ENCODE results near the gene NUP93.
A peak's percentile ranks its signal among the peaks of the same experiment; 100 is the strongest.
"Not testable (repeated sequence)": the region's sequence is repeated elsewhere in the genome, so short reads cannot be mapped to it uniquely, and the experiment has no call there.

Gene NUP93

GRCh38 chr16:56801762-56802161, 71.8 kb downstream of the NUP93 start:
- Histone ChIP-seq H3K27ac (ENCODE audit: extremely low read depth, low read depth, low read length) (no peak overlapping the region), H3K4me3 (ENCODE audit: low read depth, low read length) (no peak overlapping the region), H3K4me1 (ENCODE audit: control insufficient read depth, insufficient read depth, low read length) (no peaks in the 10 kb centered on the region), H3K9me3 (ENCODE audit: control insufficient read depth, insufficient read depth, low read depth, low read length) (no peaks in the 10 kb centered on the region), H3K36me3 (ENCODE audit: control insufficient read depth in 2 of 2, insufficient read depth in 1 of 2, low read length in 2 of 2) (peaks cover 4 to 19% of the 10 kb centered on the region in 2 experiments; a peak in 2 of 3 replicates)
- ChIA-PET POLR2A (no interaction called here), CTCF (interaction anchor here (2.7 kb wide), 1 partner anchor 8 kb away, joined by 14 read pairs; no protein-coding TSS in a partner anchor)
- TF ChIP-seq ZNF561 (tag by site-specific recombination; IDR thresholded peaks at IDR 0.05; ENCODE audit: borderline replicate concordance) (no peak), ZNF398 (tag by site-specific recombination; IDR thresholded peaks at IDR 0.05) (no peak), ZNF10 (tag by site-specific recombination; IDR thresholded peaks at IDR 0.05) (no peak), ZNF558 (tag by site-specific recombination; IDR thresholded peaks at IDR 0.05) (no peak), SALL2 (tag by site-specific recombination; IDR thresholded peaks at IDR 0.05; ENCODE audit: borderline replicate concordance) (no peak), ZNF174 (tag by site-specific recombination; IDR thresholded peaks at IDR 0.05) (no peak), ZNF18 (tag by site-specific recombination; IDR thresholded peaks at IDR 0.05) (no peak), GLI4 (tag by site-specific recombination; IDR thresholded peaks at IDR 0.05) (no peak), HOXD13 (CRISPR knock-in tag; IDR thresholded peaks at IDR 0.05; ENCODE audit: borderline replicate concordance) (no peak), ZNF701 (tag by site-specific recombination; IDR thresholded peaks at IDR 0.05) (no peak), ZNF830 (tag by site-specific recombination; IDR thresholded peaks at IDR 0.05; ENCODE audit: low read depth) (no peak), IKZF3 (tag by site-specific recombination; IDR thresholded peaks at IDR 0.05) (no peak), FEZF1 (tag by site-specific recombination; IDR thresholded peaks at IDR 0.05) (no peak), ZNF157 (tag by site-specific recombination; IDR thresholded peaks at IDR 0.05) (no peak), WT1 (tag by site-specific recombination; IDR thresholded peaks at IDR 0.05) (no peak), ZNF211 (tag by site-specific recombination; IDR thresholded peaks at IDR 0.05; ENCODE audit: low read depth) (no peak), ZNF626 (tag by site-specific recombination; IDR thresholded peaks at IDR 0.05) (no peak), ZNF629 (tag by site-specific recombination; IDR thresholded peaks at IDR 0.05) (no peak)

- Histone ChIP-seq H3K27ac (ENCODE audit: extremely low read depth, low read depth, low read length) (no peak overlapping the region), H3K36me3 (ENCODE audit: control insufficient read depth in 2 of 2, insufficient read depth in 1 of 2, low read length in 2 of 2) (peaks cover 4 to 23% of the 10 kb centered on the region in 2 experiments; a peak in 2 of 3 replicates), H3K4me3 (ENCODE audit: low read depth, low read length) (no peak overlapping the region), H3K9me3 (ENCODE audit: control insufficient read depth, insufficient read depth, low read depth, low read length) (no peaks in the 10 kb centered on the region), H3K4me1 (ENCODE audit: control insufficient read depth, insufficient read depth, low read length) (no peaks in the 10 kb centered on the region)
- ChIA-PET CTCF (interaction anchor here (0.8 kb wide), 1 partner anchor 44 kb away, joined by 4 read pairs; no protein-coding TSS in a partner anchor), POLR2A (no interaction called here)
- 0 out of 2 replicates have a peak, but pooled peaks have one; percentile 29 for TF ChIP-seq ZNF664 (tag by site-specific recombination; IDR thresholded peaks at IDR 0.05)
- peak; percentile 15; the same call in 1 of the 2 replicates for TF ChIP-seq BCL6B (tag by site-specific recombination; IDR thresholded peaks at IDR 0.05)
- TF ChIP-seq ZBTB17 (tag by site-specific recombination; IDR thresholded peaks at IDR 0.05), result no peak
- no peak for TF ChIP-seq ZNF19 (tag by site-specific recombination; IDR thresholded peaks at IDR 0.05; ENCODE audit: low read depth)
- TF ChIP-seq ZNF266 (tag by site-specific recombination; IDR thresholded peaks at IDR 0.05; ENCODE audit: low read depth), result no peak
- TF ChIP-seq ZBTB10 (tag by site-specific recombination; IDR thresholded peaks at IDR 0.05), result no peak
Measured at GRCh38 chr16:56807011-56807675, 77.2 kb downstream of the NUP93 start.

- CTCF ChIA-PET, result interaction anchor here (0.8 kb wide), 1 partner anchor 44 kb away, joined by 4 read pairs; no protein-coding TSS in a partner anchor
Measured at GRCh38 chr16:56807676-56808067, 77.7 kb downstream of the NUP93 start.

More at GRCh38 chr16:56807676-56808067, 77.7 kb downstream of the NUP93 start:
- H3K27ac ChIP-seq (ENCODE audit: extremely low read depth, low read depth, low read length); H3K4me3 ChIP-seq (ENCODE audit: low read depth, low read length); H3K4me1 ChIP-seq (ENCODE audit: control insufficient read depth, insufficient read depth, low read length); H3K9me3 ChIP-seq (ENCODE audit: control insufficient read depth, insufficient read depth, low read depth, low read length): not testable (repeated sequence)
- POLR2A ChIA-PET, result interaction anchor here (0.6 kb wide), 1 partner anchor 225 kb away, joined by 5 read pairs; no protein-coding TSS in a partner anchor
- H3K36me3 ChIP-seq (ENCODE audit: control insufficient read depth in 2 of 2, insufficient read depth in 1 of 2, low read length in 2 of 2), result peaks cover 4 to 23% of the 10 kb centered on the region in 2 experiments; a peak in 2 of 3 replicates

Measured in HEK293 (cell line).